DND-41 (cell line): Measurements from ENCODE around the gene CRACDL.

Experiments
- EZH2 ChIP-seq: IDR thresholded peaks from 3 replicates; pipeline ENCODE4 v1.6.1; 2012; ENCODE audit warnings: borderline replicate concordance, low read depth, mild to moderate bottlenecking, moderate library complexity, low read length, inconsistent platforms; ENCODE audit not compliant: severe bottlenecking
- TF ChIP-seq, protein P1 (sequence below): IDR thresholded peaks from 2 replicates; pipeline ENCODE4 v1.5.1; 2012; ENCODE audit warnings: borderline replicate concordance, low read length, moderate library complexity, mild to moderate bottlenecking; ENCODE audit not compliant: poor library complexity, severe bottlenecking; ENCODE audit errors: extremely low read depth

DNA sequence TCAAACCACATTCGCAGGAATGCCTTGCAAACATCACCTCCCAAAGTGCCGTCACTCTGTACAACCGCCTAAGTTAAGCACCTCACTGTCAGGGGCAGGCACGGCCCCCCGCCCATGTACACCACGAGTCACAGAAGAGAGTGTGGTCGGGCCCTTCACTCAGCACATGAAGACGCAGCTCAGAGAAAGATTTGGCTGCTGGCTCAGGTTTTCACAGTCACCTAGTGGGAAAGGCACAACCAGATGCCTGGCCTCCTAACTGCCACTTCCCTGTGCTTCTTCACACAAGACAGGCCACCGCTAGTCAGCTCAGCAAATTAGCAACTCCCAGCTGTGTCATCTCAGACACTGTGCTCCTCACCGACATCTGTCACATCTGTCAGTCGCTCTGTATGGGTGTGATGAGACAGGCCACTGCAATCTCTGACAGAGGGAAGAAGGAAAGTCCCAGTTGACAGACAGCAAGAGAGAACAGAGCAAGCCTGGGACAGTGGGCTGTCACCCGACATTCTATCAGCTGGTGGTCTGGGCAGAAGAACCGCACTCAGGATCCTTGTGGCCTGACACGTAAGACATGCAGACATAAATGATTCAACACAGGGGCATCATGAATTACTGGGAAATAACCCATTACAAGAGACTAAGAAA lies 60.8 kb downstream of the CRACDL start:
- TF ChIP-seq, protein P1, sequence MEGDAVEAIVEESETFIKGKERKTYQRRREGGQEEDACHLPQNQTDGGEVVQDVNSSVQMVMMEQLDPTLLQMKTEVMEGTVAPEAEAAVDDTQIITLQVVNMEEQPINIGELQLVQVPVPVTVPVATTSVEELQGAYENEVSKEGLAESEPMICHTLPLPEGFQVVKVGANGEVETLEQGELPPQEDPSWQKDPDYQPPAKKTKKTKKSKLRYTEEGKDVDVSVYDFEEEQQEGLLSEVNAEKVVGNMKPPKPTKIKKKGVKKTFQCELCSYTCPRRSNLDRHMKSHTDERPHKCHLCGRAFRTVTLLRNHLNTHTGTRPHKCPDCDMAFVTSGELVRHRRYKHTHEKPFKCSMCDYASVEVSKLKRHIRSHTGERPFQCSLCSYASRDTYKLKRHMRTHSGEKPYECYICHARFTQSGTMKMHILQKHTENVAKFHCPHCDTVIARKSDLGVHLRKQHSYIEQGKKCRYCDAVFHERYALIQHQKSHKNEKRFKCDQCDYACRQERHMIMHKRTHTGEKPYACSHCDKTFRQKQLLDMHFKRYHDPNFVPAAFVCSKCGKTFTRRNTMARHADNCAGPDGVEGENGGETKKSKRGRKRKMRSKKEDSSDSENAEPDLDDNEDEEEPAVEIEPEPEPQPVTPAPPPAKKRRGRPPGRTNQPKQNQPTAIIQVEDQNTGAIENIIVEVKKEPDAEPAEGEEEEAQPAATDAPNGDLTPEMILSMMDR: no peak
- no peak for TF ChIP-seq EZH2
